HepG2 (cell line): ENCODE measurements around the gene B3GNT9. TPM values are rescaled to one million over a fixed set of nuclear protein-coding genes. Genes with fewer than 3 reads are reported as not detected.

Experiments
- KDM5B ChIP-seq: sonication (generic); formaldehyde crosslinking; IDR thresholded peaks from 2 replicates; pipeline ENCODE4 v1.4.0; 2020; ENCODE audit warnings: missing genetic modification reagents, mild to moderate bottlenecking, borderline replicate concordance
- PHF21A ChIP-seq: sonication (generic); formaldehyde crosslinking; IDR thresholded peaks from 2 replicates; pipeline ENCODE4 v1.5.0; 2020; ENCODE audit warnings: mild to moderate bottlenecking, missing genetic modification reagents
- TARDBP ChIP-seq: sonication (generic); formaldehyde crosslinking; IDR thresholded peaks from 2 replicates; pipeline ENCODE4 v1.8.0; 2022; ENCODE audit warnings: mild to moderate bottlenecking, missing genetic modification reagents
- THYN1 ChIP-seq: sonication (generic); formaldehyde crosslinking; IDR thresholded peaks from 2 replicates; pipeline ENCODE4 v1.8.1; 2023; ENCODE audit warnings: low read depth, mild to moderate bottlenecking, moderate library complexity, missing genetic modification reagents, borderline replicate concordance
- ZNF207 ChIP-seq: fragments of 450-650 bp; IDR thresholded peaks from 2 replicates; pipeline ENCODE4 v1.6.1; 2016; ENCODE audit warnings: antibody characterized with exemption, borderline replicate concordance
- ZNF484 ChIP-seq: sonication (generic); formaldehyde crosslinking; IDR thresholded peaks from 2 replicates; pipeline ENCODE4 v1.5.1; 2020; ENCODE audit warnings: mild to moderate bottlenecking, low read depth, missing genetic modification reagents, borderline replicate concordance
- ZNF7 ChIP-seq: IDR thresholded peaks from 2 replicates; pipeline ENCODE4 v1.6.1; 2016; ENCODE audit warnings: missing biosample characterization, missing genetic modification reagents
- ZNF841 ChIP-seq: sonication (generic); formaldehyde crosslinking; IDR thresholded peaks from 2 replicates; pipeline ENCODE4 v1.8.1; 2023; ENCODE audit warnings: missing genetic modification reagents, borderline replicate concordance
- polyA plus RNA-seq, 8 experiments: library from polyadenylated mRNA; depleted of rRNA in 3 of 8; stranded (reverse) in 7 of 8; unstranded in 1 of 8; fragments of >200 nt; fragmentation: Illumina TruSeq in 4 of 8; extraction: Trizol in 4 of 8; gene quantifications; 2 replicates each; pipeline versions ENCODE4 v1.2.1 to v1.2.3, GENCODE V29; 2011 to 2016; ENCODE audit warnings: low read depth in 4 of 8, missing spikeins in 1 of 8, mixed read lengths in 1 of 8; ENCODE audit not compliant: insufficient read depth in 1 of 8
- total RNA-seq, 5 experiments: library from RNA; depleted of rRNA; stranded (reverse); fragments of >200 nt; fragmentation: Illumina TruSeq; extraction: Trizol; gene quantifications; 2 replicates each; pipeline ENCODE4 v1.2.3, GENCODE V29; 2016; ENCODE audit warnings: low read depth in 1 of 5
- TF ChIP-seq, protein P1 (sequence below): sonication (generic); formaldehyde crosslinking; IDR thresholded peaks from 2 replicates; pipeline ENCODE4 v1.4.0; 2020; ENCODE audit warnings: missing genetic modification reagents, borderline replicate concordance
- TF ChIP-seq, protein P2 (sequence below): sonication (generic); formaldehyde crosslinking; IDR thresholded peaks from 2 replicates; pipeline ENCODE4 v1.4.0; 2020; ENCODE audit warnings: missing genetic modification reagents
- TF ChIP-seq, protein P3 (sequence below): sonication (generic); formaldehyde crosslinking; IDR thresholded peaks from 2 replicates; pipeline ENCODE4 v1.4.0; 2020; ENCODE audit warnings: mild to moderate bottlenecking, missing genetic modification reagents
- TF ChIP-seq, protein P4 (sequence below): IDR thresholded peaks from 2 replicates; pipeline ENCODE4 v1.4.0; 2020; ENCODE audit warnings: mild to moderate bottlenecking, missing genetic modification reagents

B3GNT9 gene
- total and polyA plus RNA-seq, 2 of the 13 experiments (the other 11 are each of a cell fraction or from before 2014, with no cell fraction given): 1.5 to 3.1 TPM

DNA sequence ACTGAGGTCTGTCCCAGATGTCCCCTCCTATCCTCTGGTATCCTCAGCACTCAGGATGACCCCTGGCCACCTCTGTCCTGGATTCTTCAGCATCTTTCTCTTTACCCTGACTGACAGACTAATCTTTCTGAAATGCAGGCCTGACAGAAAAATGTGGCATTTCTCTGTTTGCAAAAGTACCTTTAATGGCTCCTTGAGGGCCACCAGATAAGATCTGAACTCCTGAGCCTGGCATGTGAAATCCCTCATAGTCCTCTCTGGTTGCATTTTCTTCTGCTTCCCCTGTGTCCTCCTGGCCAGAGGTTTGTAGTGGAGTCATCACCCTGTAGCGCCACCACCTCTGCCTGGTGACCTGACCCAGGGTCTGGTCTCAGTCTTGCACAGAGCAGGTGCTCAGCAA, 46.1 kb upstream of the B3GNT9 start (continued):
- TF ChIP-seq, protein P1, sequence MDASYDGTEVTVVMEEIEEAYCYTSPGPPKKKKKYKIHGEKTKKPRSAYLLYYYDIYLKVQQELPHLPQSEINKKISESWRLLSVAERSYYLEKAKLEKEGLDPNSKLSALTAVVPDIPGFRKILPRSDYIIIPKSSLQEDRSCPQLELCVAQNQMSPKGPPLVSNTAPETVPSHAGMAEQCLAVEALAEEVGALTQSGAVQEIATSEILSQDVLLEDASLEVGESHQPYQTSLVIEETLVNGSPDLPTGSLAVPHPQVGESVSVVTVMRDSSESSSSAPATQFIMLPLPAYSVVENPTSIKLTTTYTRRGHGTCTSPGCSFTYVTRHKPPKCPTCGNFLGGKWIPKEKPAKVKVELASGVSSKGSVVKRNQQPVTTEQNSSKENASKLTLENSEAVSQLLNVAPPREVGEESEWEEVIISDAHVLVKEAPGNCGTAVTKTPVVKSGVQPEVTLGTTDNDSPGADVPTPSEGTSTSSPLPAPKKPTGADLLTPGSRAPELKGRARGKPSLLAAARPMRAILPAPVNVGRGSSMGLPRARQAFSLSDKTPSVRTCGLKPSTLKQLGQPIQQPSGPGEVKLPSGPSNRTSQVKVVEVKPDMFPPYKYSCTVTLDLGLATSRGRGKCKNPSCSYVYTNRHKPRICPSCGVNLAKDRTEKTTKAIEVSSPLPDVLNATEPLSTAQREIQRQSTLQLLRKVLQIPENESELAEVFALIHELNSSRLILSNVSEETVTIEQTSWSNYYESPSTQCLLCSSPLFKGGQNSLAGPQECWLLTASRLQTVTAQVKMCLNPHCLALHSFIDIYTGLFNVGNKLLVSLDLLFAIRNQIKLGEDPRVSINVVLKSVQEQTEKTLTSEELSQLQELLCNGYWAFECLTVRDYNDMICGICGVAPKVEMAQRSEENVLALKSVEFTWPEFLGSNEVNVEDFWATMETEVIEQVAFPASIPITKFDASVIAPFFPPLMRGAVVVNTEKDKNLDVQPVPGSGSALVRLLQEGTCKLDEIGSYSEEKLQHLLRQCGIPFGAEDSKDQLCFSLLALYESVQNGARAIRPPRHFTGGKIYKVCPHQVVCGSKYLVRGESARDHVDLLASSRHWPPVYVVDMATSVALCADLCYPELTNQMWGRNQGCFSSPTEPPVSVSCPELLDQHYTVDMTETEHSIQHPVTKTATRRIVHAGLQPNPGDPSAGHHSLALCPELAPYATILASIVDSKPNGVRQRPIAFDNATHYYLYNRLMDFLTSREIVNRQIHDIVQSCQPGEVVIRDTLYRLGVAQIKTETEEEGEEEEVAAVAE (CRISPR knock-in tag): no peak
- TF ChIP-seq ZNF484 (CRISPR knock-in tag): no peak
- TF ChIP-seq, protein P2, sequence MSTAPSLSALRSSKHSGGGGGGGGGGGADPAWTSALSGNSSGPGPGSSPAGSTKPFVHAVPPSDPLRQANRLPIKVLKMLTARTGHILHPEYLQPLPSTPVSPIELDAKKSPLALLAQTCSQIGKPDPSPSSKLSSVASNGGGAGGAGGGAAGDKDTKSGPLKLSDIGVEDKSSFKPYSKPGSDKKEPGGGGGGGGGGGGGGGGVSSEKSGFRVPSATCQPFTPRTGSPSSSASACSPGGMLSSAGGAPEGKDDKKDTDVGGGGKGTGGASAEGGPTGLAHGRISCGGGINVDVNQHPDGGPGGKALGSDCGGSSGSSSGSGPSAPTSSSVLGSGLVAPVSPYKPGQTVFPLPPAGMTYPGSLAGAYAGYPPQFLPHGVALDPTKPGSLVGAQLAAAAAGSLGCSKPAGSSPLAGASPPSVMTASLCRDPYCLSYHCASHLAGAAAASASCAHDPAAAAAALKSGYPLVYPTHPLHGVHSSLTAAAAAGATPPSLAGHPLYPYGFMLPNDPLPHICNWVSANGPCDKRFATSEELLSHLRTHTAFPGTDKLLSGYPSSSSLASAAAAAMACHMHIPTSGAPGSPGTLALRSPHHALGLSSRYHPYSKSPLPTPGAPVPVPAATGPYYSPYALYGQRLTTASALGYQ (CRISPR knock-in tag): no peak
- no peak for TF ChIP-seq TARDBP (CRISPR knock-in tag)
- no peak for TF ChIP-seq KDM5B (CRISPR knock-in tag)
- TF ChIP-seq, protein P3, sequence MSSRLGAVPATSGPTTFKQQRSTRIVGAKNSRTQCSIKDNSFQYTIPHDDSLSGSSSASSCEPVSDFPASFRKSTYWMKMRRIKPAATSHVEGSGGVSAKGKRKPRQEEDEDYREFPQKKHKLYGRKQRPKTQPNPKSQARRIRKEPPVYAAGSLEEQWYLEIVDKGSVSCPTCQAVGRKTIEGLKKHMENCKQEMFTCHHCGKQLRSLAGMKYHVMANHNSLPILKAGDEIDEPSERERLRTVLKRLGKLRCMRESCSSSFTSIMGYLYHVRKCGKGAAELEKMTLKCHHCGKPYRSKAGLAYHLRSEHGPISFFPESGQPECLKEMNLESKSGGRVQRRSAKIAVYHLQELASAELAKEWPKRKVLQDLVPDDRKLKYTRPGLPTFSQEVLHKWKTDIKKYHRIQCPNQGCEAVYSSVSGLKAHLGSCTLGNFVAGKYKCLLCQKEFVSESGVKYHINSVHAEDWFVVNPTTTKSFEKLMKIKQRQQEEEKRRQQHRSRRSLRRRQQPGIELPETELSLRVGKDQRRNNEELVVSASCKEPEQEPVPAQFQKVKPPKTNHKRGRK: no peak
- TF ChIP-seq, protein P4, sequence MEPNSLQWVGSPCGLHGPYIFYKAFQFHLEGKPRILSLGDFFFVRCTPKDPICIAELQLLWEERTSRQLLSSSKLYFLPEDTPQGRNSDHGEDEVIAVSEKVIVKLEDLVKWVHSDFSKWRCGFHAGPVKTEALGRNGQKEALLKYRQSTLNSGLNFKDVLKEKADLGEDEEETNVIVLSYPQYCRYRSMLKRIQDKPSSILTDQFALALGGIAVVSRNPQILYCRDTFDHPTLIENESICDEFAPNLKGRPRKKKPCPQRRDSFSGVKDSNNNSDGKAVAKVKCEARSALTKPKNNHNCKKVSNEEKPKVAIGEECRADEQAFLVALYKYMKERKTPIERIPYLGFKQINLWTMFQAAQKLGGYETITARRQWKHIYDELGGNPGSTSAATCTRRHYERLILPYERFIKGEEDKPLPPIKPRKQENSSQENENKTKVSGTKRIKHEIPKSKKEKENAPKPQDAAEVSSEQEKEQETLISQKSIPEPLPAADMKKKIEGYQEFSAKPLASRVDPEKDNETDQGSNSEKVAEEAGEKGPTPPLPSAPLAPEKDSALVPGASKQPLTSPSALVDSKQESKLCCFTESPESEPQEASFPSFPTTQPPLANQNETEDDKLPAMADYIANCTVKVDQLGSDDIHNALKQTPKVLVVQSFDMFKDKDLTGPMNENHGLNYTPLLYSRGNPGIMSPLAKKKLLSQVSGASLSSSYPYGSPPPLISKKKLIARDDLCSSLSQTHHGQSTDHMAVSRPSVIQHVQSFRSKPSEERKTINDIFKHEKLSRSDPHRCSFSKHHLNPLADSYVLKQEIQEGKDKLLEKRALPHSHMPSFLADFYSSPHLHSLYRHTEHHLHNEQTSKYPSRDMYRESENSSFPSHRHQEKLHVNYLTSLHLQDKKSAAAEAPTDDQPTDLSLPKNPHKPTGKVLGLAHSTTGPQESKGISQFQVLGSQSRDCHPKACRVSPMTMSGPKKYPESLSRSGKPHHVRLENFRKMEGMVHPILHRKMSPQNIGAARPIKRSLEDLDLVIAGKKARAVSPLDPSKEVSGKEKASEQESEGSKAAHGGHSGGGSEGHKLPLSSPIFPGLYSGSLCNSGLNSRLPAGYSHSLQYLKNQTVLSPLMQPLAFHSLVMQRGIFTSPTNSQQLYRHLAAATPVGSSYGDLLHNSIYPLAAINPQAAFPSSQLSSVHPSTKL (CRISPR knock-in tag): no peak
- TF ChIP-seq ZNF207: no peak
- TF ChIP-seq THYN1 (CRISPR knock-in tag): no peak
- TF ChIP-seq PHF21A (CRISPR knock-in tag): no peak
- no peak for TF ChIP-seq ZNF7 (CRISPR knock-in tag)
- no peak for TF ChIP-seq ZNF841 (CRISPR knock-in tag)
- TF ChIP-seq, all 625 proteins: peak for 0
